Activated naive CD8-positive, alpha-beta T cell treated with anti-CD3 and anti-CD28 coated beads for 36 hours (primary cell): Measurements from ENCODE around the gene NACA. TPM values are rescaled to one million over a fixed set of nuclear protein-coding genes. Genes with fewer than 3 reads are reported as not detected.
"Not testable (repeated sequence)": the region's sequence is repeated elsewhere in the genome, so short reads cannot be mapped to it uniquely, and the experiment has no call there.

ENCODE experiments used
- DNase-seq: peaks from one replicate; pipeline ENCODE4 v3.0.0; 2021
- H3K27ac Mint-ChIP-seq: one replicate; pipeline ENCODE4 v1.8.0; 2022; ENCODE audit warnings: mild to moderate bottlenecking, moderate library complexity, mixed read lengths
- H3K27me3 Mint-ChIP-seq: one replicate; pipeline ENCODE4 v1.8.0; 2022; ENCODE audit warnings: mild to moderate bottlenecking, mixed read lengths
- H3K36me3 Mint-ChIP-seq: one replicate; pipeline ENCODE4 v1.8.0; 2021; ENCODE audit warnings: mild to moderate bottlenecking, mixed read lengths
- H3K4me1 Mint-ChIP-seq: one replicate; pipeline ENCODE4 v1.8.0; 2021; ENCODE audit warnings: mixed read lengths
- H3K4me3 Mint-ChIP-seq: one replicate; pipeline ENCODE4 v1.8.0; 2022; ENCODE audit warnings: mild to moderate bottlenecking, moderate library complexity, mixed read lengths
- H3K9me3 Mint-ChIP-seq: one replicate; pipeline ENCODE4 v1.8.0; 2022; ENCODE audit warnings: mixed read lengths
- total RNA-seq, 2 experiments: library from RNA; stranded (reverse); gene quantifications; one replicate each; pipeline ENCODE4 v1.2.3, GENCODE V29; 2021

The NACA gene
- total RNA-seq, 2 experiments from 2014 or later: 1,112 to 1,149 TPM

DNA sequence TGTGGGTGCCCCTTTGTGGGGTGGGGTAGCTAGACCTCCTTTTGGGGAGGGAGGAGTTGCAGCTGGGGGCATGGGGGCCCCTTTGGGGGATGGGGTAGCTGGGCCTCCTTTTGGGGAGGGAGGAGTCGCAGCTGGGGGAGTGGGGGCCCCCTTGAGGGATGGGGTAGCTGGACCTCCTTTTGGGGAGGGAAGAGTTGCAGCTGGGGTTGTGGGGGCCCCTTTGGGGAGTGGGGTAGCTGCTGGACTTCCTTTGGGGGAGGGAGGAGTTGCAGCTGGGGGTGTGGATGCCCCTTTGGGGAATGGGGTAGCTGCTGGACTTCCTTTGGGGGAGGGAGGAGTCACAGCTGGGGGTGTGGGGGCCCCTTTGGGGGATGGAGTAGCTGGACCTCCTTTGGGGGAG lies 7.0 kb downstream of the NACA start:
- Mint-ChIP-seq H3K27me3 (no peaks in the 10 kb centered on the region), H3K9me3 (no peaks in the 10 kb centered on the region), H3K4me1 (peaks cover 67% of the 10 kb centered on the region), H3K4me3 (no peak overlapping the region), H3K27ac (no peak overlapping the region), H3K36me3 (peaks cover 84% of the 10 kb centered on the region)
- DNase-seq: no peak

- H3K4me3 Mint-ChIP-seq: peak overlapping the region; percentile 22
- peaks cover 59% of the 10 kb centered on the region for H3K4me1 Mint-ChIP-seq
- H3K36me3 Mint-ChIP-seq: peaks cover 84% of the 10 kb centered on the region
- peak overlapping the region; percentile 69 for H3K27ac Mint-ChIP-seq
- H3K9me3 Mint-ChIP-seq: no peaks in the 10 kb centered on the region
- DNase-seq: no peak
- H3K27me3 Mint-ChIP-seq: no peaks in the 10 kb centered on the region
Observed at GRCh38 chr12:56716933-56717880, 7.9 kb downstream of the NACA start.

- no peaks in the 10 kb centered on the region for H3K9me3 Mint-ChIP-seq
- no peak for DNase-seq
- H3K36me3 Mint-ChIP-seq: peaks cover 78% of the 10 kb centered on the region
- H3K27ac Mint-ChIP-seq: peak overlapping the region; percentile 69
- peaks cover 51% of the 10 kb centered on the region for H3K4me1 Mint-ChIP-seq
- peak overlapping the region; percentile 19 for H3K4me3 Mint-ChIP-seq
- H3K27me3 Mint-ChIP-seq: no peaks in the 10 kb centered on the region
Observed at GRCh38 chr12:56716458-56716857, 8.6 kb downstream of the NACA start.

- H3K4me1 Mint-ChIP-seq: peaks cover 45% of the 10 kb centered on the region
- no peak for DNase-seq
- H3K27me3 Mint-ChIP-seq: no peaks in the 10 kb centered on the region
- H3K9me3 Mint-ChIP-seq: no peaks in the 10 kb centered on the region
- H3K4me3 Mint-ChIP-seq: peak overlapping the region; percentile 19
- peak overlapping the region; percentile 69 for H3K27ac Mint-ChIP-seq
- H3K36me3 Mint-ChIP-seq: peaks cover 77% of the 10 kb centered on the region
Observed at GRCh38 chr12:56715798-56716197, 9.3 kb downstream of the NACA start.

DNA sequence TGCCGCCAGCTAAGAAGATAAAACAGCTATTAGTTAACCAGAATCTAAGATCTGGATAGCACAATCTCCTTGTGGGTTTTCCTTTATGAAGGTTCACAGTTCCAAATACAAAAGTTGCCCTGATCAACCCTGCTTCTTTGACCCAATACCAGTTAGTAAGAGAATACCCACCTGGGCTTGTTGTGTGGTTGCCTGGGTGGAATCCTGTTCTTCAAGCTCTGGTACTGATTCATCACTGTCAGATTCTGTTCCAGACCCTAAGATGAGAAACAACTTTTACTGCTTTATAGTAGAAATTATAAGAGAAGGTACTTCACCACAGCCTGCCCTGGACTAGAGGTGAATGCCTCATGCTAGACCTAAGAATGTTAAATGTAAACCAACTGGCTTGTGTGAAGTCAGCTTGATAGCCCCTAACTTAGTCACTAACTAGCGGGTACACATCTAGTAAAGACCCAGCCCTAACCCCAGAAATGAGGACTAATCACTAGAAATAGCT lies 10.6 kb downstream of the NACA start:
- no peaks in the 10 kb centered on the region for H3K9me3 Mint-ChIP-seq
- DNase-seq: no peak
- H3K4me3 Mint-ChIP-seq: no peak overlapping the region
- H3K4me1 Mint-ChIP-seq: peaks cover 32% of the 10 kb centered on the region
- no peaks in the 10 kb centered on the region for H3K27me3 Mint-ChIP-seq
- peak overlapping the region; percentile 43 for H3K27ac Mint-ChIP-seq
- H3K36me3 Mint-ChIP-seq: peaks cover 64% of the 10 kb centered on the region

- Mint-ChIP-seq H3K27ac (no peak overlapping the region), H3K36me3 (peaks cover 55% of the 10 kb centered on the region), H3K9me3 (no peaks in the 10 kb centered on the region), H3K27me3 (no peaks in the 10 kb centered on the region), H3K4me1 (peaks cover 22% of the 10 kb centered on the region), H3K4me3 (no peak overlapping the region)
- DNase-seq: no peak
Observed at GRCh38 chr12:56713345-56713744, 11.8 kb downstream of the NACA start.

DNA sequence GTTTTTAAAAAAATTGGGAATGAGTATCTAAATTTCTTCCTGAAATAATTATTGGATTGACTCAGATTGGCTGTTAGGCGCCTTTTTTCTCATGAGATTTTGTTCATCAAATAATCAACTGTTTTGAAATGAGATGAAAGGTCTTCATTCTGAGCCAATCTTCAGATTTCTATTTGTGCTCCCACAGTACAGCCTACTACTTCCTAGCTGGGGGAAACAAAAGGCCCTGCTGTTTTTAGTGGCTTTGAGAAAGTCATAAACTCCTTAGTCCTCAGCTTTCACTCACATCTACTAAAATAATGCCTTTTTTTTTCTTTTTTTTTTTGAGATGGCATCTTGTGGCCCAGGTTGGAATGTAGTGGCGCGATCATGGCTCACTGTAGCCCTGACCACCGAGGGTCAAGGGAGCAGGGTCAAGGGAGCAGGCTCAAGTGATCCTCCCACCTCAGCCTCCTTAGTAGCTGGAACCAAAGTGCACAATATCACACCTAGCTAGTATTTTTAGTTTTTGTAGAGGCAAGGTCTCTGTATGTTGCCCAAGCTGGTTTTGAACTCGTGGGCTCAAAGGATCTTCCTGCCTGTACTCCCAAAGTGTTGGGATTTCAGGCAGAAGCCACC lies 15.2 kb downstream of the NACA start:
- no peak overlapping the region for H3K4me3 Mint-ChIP-seq
- no peak overlapping the region for H3K27ac Mint-ChIP-seq
- H3K36me3 Mint-ChIP-seq: peaks cover 32% of the 10 kb centered on the region
- DNase-seq: no peak
- H3K27me3 Mint-ChIP-seq: no peaks in the 10 kb centered on the region
- H3K4me1 Mint-ChIP-seq: peaks cover under 1% of the 10 kb centered on the region
- H3K9me3 Mint-ChIP-seq: no peaks in the 10 kb centered on the region

DNA sequence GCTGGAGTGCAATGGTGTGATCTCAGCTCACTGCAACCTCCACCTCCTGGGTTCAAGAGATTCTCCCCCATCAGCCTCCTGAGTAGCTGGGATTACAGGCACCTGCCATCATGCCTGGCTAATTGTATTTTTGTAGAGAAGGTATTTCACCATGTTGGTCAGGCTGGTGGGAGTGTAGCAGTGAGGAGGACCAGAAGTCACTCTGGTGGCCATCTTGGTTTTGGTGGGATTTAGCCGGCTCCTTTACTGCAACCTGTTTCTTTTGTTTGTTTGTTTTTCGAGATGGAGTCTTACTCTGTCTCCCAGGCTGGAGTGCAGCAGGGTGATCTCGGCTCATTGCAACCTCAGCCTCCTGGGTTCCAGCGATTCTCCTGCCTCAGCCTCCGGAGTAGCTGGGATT lies 20.6 kb downstream of the NACA start:
- not testable (repeated sequence) for H3K27me3 Mint-ChIP-seq, DNase-seq, H3K36me3 Mint-ChIP-seq, H3K9me3 Mint-ChIP-seq, H3K4me1 Mint-ChIP-seq, H3K27ac Mint-ChIP-seq, H3K4me3 Mint-ChIP-seq

- Mint-ChIP-seq H3K4me3 (no peak overlapping the region), H3K27me3 (peaks cover 5% of the 10 kb centered on the region), H3K9me3 (no peaks in the 10 kb centered on the region), H3K36me3 (no peaks in the 10 kb centered on the region), H3K4me1 (no peaks in the 10 kb centered on the region), H3K27ac (no peak overlapping the region)
- no peak for DNase-seq
Observed at GRCh38 chr12:56699020-56699661, 26.0 kb downstream of the NACA start.

GRCh38 chr12:56695327-56696101 lies 29.6 kb downstream of the NACA start:
- no peaks in the 10 kb centered on the region for H3K9me3 Mint-ChIP-seq
- H3K4me1 Mint-ChIP-seq: no peaks in the 10 kb centered on the region
- H3K36me3 Mint-ChIP-seq: no peaks in the 10 kb centered on the region
- H3K27ac Mint-ChIP-seq: no peak overlapping the region
- no peak for DNase-seq
- no peak overlapping the region for H3K4me3 Mint-ChIP-seq
- peaks cover under 1% of the 10 kb centered on the region for H3K27me3 Mint-ChIP-seq

GRCh38 chr12:56694161-56694560 lies 30.9 kb downstream of the NACA start:
- Mint-ChIP-seq H3K4me1 (peaks cover 3% of the 10 kb centered on the region), H3K27ac (no peak overlapping the region), H3K9me3 (no peaks in the 10 kb centered on the region), H3K4me3 (no peak overlapping the region), H3K27me3 (no peaks in the 10 kb centered on the region), H3K36me3 (no peaks in the 10 kb centered on the region)
- no peak for DNase-seq

GRCh38 chr12:56688846-56689109 lies 36.3 kb downstream of the NACA start:
- H3K27ac Mint-ChIP-seq: peak overlapping the region; percentile 100
- peaks cover 40% of the 10 kb centered on the region for H3K36me3 Mint-ChIP-seq
- peaks cover 16% of the 10 kb centered on the region for H3K4me1 Mint-ChIP-seq
- peak overlapping the region; percentile 100 for H3K4me3 Mint-ChIP-seq
- H3K9me3 Mint-ChIP-seq: peaks cover 2% of the 10 kb centered on the region
- no peak for DNase-seq
- no peaks in the 10 kb centered on the region for H3K27me3 Mint-ChIP-seq

DNA sequence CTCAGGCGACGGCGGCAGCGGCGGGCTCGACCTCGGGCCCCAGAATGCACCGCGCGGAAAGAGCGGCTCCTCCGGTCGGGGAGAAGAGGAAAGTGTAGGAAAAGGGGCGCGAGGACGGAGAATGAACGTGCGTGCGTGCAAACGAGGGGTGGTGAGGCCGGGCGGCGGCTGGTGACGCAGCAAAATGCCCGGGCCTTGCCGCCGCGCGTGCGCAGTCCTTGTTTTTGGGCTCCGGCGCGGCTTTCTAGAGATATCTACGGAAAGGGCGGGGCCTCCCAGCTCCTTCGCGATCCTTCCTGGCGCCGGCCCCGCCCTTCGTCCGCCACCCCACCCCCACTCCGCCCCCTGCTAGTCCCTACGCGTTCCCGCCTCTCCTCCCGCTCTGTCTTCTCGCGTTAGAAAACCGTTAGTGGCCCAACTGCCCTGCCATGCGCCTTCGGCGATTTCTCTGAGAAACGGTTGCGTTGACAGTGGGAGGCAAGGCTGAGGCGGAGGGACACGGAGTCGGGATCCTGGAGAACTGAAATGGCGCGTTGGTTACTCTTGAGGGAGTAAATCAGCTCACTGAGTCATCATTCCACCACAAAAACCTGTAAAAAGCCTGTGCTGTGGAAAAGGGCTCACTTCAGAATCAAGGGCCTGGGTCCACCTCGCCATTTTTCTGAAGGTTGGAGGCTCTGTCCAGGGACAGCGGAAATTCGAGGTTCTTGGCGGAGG lies 36.8 kb downstream of the NACA start, which contains the start of gene PTGES3:
TSS of gene PTGES3 (minus strand) at position 156 of the 717 bp plus-strand sequence. CDS start 285 bp downstream, outside the sequence.
- Mint-ChIP-seq H3K9me3 (peaks cover 2% of the 10 kb centered on the region), H3K4me3 (peak within 1 kb of the TSS; percentile 100), H3K27ac (peak within 1 kb of the TSS; percentile 100), H3K36me3 (peaks cover 41% of the 10 kb centered on the region), H3K27me3 (no peaks in the 10 kb centered on the region), H3K4me1 (peaks cover 16% of the 10 kb centered on the region)
- DNase-seq: peak; percentile 99
